Right lobe of liver (tissue), 4 donors: ENCODE measurements around the gene DKK1.

Experiments
- POLR2A ChIP-seq: fragments of 450-650 bp; IDR thresholded peaks from one replicate; pipeline ENCODE4 v1.6.1; 2017; ENCODE audit warnings: antibody characterized with exemption, mild to moderate bottlenecking
- TF ChIP-seq, protein P1 (sequence below), 4 donors: fragments of 200-600 bp in 3 of 4; fragments of 450-650 bp in 1 of 4; IDR thresholded peaks; one replicate each; pipeline versions ENCODE4 v1.5.1 to v1.8.0; 2016 to 2022; ENCODE audit warnings: antibody characterized with exemption in 4 of 4, mild to moderate bottlenecking in 2 of 4
- donor health status: DM: no; HTN: no; CAD: no.
- donor health status: DM: no; HTN: no; CAD: no.
- donor health status: DM: no; HTN: yes; CAD: no.

DNA sequence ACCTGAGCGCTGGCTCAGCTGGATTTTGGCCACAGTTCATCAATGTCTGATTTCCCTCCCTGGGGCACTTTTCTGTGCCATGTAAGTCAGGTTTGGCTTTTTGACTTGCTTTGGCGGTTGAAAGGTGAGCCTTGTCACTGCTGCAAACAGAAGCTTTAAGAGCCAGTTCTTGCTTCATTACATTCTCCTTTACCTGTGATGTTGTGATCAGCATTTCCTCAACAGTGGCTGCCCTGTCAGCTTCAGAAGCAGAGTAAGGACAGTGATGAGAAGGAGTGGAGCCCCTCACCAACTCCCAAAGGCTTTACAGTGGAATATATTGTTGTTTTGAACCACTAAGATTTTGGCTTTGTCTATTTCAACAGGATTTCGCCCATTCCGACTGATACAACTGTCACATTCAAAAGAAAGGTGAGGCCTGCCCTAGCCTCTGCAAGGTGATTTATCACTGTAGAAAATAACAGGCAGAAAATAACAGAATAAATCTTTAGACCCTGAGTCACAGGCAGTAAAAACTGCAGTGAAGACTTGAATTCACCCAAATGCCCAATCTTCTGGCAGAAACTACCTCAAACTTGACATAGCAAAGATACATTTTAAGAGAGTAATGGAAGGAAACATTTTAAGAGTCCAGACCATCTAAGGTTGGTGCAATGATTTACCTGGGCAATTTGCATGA is 13.3 kb upstream of the DKK1 start:
- TF ChIP-seq, protein P1, sequence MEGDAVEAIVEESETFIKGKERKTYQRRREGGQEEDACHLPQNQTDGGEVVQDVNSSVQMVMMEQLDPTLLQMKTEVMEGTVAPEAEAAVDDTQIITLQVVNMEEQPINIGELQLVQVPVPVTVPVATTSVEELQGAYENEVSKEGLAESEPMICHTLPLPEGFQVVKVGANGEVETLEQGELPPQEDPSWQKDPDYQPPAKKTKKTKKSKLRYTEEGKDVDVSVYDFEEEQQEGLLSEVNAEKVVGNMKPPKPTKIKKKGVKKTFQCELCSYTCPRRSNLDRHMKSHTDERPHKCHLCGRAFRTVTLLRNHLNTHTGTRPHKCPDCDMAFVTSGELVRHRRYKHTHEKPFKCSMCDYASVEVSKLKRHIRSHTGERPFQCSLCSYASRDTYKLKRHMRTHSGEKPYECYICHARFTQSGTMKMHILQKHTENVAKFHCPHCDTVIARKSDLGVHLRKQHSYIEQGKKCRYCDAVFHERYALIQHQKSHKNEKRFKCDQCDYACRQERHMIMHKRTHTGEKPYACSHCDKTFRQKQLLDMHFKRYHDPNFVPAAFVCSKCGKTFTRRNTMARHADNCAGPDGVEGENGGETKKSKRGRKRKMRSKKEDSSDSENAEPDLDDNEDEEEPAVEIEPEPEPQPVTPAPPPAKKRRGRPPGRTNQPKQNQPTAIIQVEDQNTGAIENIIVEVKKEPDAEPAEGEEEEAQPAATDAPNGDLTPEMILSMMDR (IDR thresholded peaks at IDR 0.05) = no peak
- TF ChIP-seq POLR2A = no peak
